T-cell (primary cell): ENCODE data around the gene RNPEPL1. TPM values are rescaled to one million over a fixed set of nuclear protein-coding genes. Genes with fewer than 3 reads are reported as not detected.

Source experiments
- ATAC-seq, 4 experiments: fragments of 200-7000 bp in 3 of 4; fragments of 150-1000 bp in 1 of 4; cut with Tn5 transposase; replicated peaks in 1 of 4; 1 replicate in 3 of 4; 2 replicates in 1 of 4; pipeline ENCODE4 v1.10.0; 2021; ENCODE audit warnings: moderate library complexity in 3 of 4, mild to moderate bottlenecking in 2 of 4, moderate number of reproducible peaks in 1 of 4
- CTCF ChIA-PET, 2 donors: fragments of 300-600 bp; sonication (Branson Sonifier 250); formaldehyde crosslinking; loops; one replicate each; lab custom pipeline; 2022; ENCODE audit warnings: antibody characterized with exemption in 2 of 2; lab: Charles Lee
- POLR2A ChIA-PET, 2 donors: fragments of 300-600 bp; sonication (Branson Sonifier 250); formaldehyde crosslinking; loops; one replicate each; lab custom pipeline; 2022; ENCODE audit warnings: antibody characterized with exemption in 2 of 2; lab: Charles Lee
- DNase-seq, 35 experiments: peaks; one replicate each; pipeline versions ENCODE4 v3.0.0 to v3.0.0-alpha.2; 2013 to 2023
- H3K27ac ChIP-seq: one replicate; pipeline ENCODE4 v1.5.1; 2013; ENCODE audit warnings: low read length
- H3K27me3 ChIP-seq, 2 experiments: replicated peaks in 1 of 2; 1 replicate in 1 of 2; 2 replicates in 1 of 2; pipeline versions ENCODE4 v1.6.1 to v1.7.0; 2013; ENCODE audit warnings: low read length in 1 of 2, mixed read lengths in 1 of 2; ENCODE audit not compliant: control insufficient read depth in 2 of 2, insufficient read depth in 2 of 2; ENCODE audit errors: extremely low read depth in 1 of 2
- H3K36me3 ChIP-seq, 2 donors: 1 replicate in 1 of 2; 2 replicates in 1 of 2; pipeline versions ENCODE4 v1.6.1 to v1.7.0; 2013; ENCODE audit warnings: low read length in 1 of 2; ENCODE audit not compliant: control insufficient read depth in 2 of 2, insufficient read depth in 1 of 2; ENCODE audit errors: extremely low read depth in 1 of 2
- H3K4me1 ChIP-seq, 2 experiments: 1 replicate in 1 of 2; 2 replicates in 1 of 2; pipeline versions ENCODE4 v1.6.1 to v1.7.0; 2013; ENCODE audit warnings: low read length in 2 of 2, mixed read lengths in 1 of 2; ENCODE audit not compliant: insufficient read depth in 2 of 2, control insufficient read depth in 1 of 2; ENCODE audit errors: extremely low read depth in 1 of 2
- H3K4me3 ChIP-seq, 2 donors: 1 replicate in 1 of 2; 2 replicates in 1 of 2; pipeline versions ENCODE4 v1.5.1 to v1.7.0; 2013; ENCODE audit warnings: mild to moderate bottlenecking in 2 of 2, low read length in 1 of 2, moderate library complexity in 1 of 2; ENCODE audit not compliant: control insufficient read depth in 1 of 2; ENCODE audit errors: extremely low read depth in 1 of 2
- H3K9me3 ChIP-seq: 2 replicates; pipeline ENCODE4 v1.7.0; 2013
- H3K27ac Mint-ChIP-seq, 2 donors: one replicate each; pipeline ENCODE4 v1.8.0; 2020 to 2021; ENCODE audit warnings: mild to moderate bottlenecking in 2 of 2, mixed read lengths in 2 of 2
- H3K27me3 Mint-ChIP-seq, 2 donors: one replicate each; pipeline ENCODE4 v1.8.0; 2021 to 2022; ENCODE audit warnings: mixed read lengths in 2 of 2
- H3K36me3 Mint-ChIP-seq: one replicate; pipeline ENCODE4 v1.8.0; 2021; ENCODE audit warnings: mixed read lengths
- H3K4me1 Mint-ChIP-seq, 3 donors: one replicate each; pipeline ENCODE4 v1.8.0; 2020 to 2022; ENCODE audit warnings: mixed read lengths in 3 of 3, mild to moderate bottlenecking in 1 of 3
- H3K4me3 Mint-ChIP-seq, 3 donors: one replicate each; pipeline ENCODE4 v1.8.0; 2020 to 2022; ENCODE audit warnings: mild to moderate bottlenecking in 3 of 3, mixed read lengths in 3 of 3, moderate library complexity in 3 of 3
- H3K9me3 Mint-ChIP-seq, 3 donors: one replicate each; pipeline ENCODE4 v1.8.0; 2020 to 2022; ENCODE audit warnings: mixed read lengths in 3 of 3
- WGBS: methylation state at CpG from one replicate; pipeline ENCODE4 v1.1.5; 2013; ENCODE audit warnings: missing lambda C conversion rate; ENCODE audit not compliant: insufficient coverage; 5-methylcytosine and 5-hydroxymethylcytosine counted together
- total RNA-seq, 35 experiments: library from RNA in 6 of 35; stranded (reverse) in 6 of 35; fragments of 120-200 nt in 1 of 35; gene quantifications; one replicate each; pipeline versions ENCODE4 v1.2.1 to v1.2.4 and lab custom pipeline; 2013 to 2026

The RNPEPL1 gene
- total RNA-seq, 5 donors from 2014 or later (not counting 1 experiment from before 2014, with no cell fraction given) = 87.6 to 202 (median 189) TPM

DNA sequence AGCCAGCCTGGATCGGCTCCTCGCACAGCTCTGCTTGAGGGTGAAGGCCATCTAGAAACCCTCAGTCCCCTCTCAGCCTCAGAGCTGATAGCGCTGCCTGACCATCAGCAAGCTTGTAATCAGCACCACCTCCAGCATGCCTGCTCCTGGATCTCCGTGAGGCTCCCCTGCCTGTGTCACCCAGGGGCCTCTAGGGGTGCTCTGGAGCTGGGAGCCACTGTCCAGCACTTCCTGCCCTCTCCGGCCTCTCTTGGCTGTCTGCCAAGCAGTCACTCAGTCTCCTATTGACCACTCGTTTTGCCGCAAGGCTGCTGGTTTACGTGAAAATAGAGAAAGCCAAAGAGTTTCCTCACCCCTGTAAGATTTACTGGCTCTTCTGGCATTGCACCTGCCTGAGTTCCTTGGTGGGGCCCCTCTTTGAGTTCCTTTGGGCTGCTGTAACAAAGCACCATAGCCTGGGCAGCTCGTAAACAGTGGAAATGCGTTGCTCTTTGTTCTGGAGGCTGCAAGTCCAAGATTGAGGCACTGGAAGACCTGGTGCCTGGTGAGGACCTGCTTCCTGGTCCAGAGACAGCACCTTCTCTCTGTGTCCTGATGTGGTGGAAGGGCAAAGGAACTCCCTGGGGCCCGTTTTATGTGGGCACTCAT, 36.1 kb downstream of the RNPEPL1 start:
- H3K27me3 Mint-ChIP-seq = no peaks in the 10 kb centered on the region
- POLR2A ChIA-PET = no interaction called here
- peak in 1 of 35 experiments; percentile 19 for DNase-seq

DNA sequence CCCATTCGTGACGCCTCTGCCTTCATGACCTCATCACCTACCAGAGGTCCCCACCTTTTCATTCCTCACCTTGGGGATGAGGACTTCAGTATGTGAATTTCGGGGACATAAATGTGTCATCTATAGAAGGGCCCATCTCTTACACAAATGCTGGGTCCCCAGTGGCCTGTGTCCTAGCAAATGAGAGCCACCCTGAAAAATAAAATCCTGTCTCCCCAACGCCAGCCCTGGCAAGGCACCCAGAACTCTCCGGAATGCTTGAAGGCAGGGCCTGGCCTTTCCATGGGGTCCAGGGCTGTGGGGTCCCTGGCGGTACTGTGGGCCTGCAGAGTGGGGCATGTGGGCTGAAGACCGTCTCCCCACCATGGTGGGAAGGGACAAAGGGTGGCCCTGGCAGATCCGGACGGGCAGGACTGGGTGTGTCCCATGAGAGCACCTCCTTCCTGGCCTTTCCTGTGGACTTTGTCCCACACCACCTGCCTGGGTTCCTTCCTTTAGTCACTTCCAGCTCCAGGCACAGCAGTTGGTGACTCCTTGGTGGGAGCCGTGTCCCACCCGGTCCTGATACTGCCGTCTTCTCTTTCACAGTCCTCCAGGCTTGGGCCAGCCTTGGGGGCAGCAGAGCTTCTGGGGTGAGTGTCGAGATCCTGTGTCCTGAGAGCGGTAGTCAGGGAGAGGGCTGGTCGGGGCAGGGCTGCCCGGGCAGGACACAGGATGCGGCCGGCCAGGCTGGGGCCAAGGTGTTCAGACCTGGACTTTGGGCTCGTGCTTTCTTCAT, 36.8 kb downstream of the RNPEPL1 start:
- ChIA-PET POLR2A (no interaction called here), CTCF (no interaction called here)
- Mint-ChIP-seq H3K27me3 (no peaks in the 10 kb centered on the region), H3K27ac (no peak overlapping the region), H3K4me3 (no peak overlapping the region), H3K36me3 (no peaks in the 10 kb centered on the region), H3K9me3 (no peaks in the 10 kb centered on the region), H3K4me1 (no peaks in the 10 kb centered on the region)
- Histone ChIP-seq H3K27me3 (no peaks in the 10 kb centered on the region), H3K9me3 (no peaks in the 10 kb centered on the region), H3K4me1 (no peaks in the 10 kb centered on the region), H3K36me3 (peaks cover 1 to 7% of the 10 kb centered on the region in 2 donors), H3K27ac (no peak overlapping the region), H3K4me3 (no peak overlapping the region)
- DNase-seq (no peak), ATAC-seq (no peak)
- WGBS = 94% methylated on average over 15 of the region's 19 CpGs

More for the DNA sequence above, 36.1 kb downstream of the RNPEPL1 start:
- Mint-ChIP-seq H3K27ac (no peak overlapping the region), H3K4me3 (no peak overlapping the region), H3K4me1 (no peaks in the 10 kb centered on the region), H3K9me3 (no peaks in the 10 kb centered on the region), H3K36me3 (no peaks in the 10 kb centered on the region)
- CTCF ChIA-PET = no interaction called here
- Histone ChIP-seq H3K9me3 (no peaks in the 10 kb centered on the region), H3K4me1 (no peaks in the 10 kb centered on the region), H3K27me3 (no peaks in the 10 kb centered on the region), H3K4me3 (no peak overlapping the region), H3K27ac (no peak overlapping the region), H3K36me3 (peaks cover 7% of the 10 kb centered on the region in 2 donors)
- 93% methylated on average over 7 of the region's 11 CpGs for WGBS
- ATAC-seq = no peak

DNA sequence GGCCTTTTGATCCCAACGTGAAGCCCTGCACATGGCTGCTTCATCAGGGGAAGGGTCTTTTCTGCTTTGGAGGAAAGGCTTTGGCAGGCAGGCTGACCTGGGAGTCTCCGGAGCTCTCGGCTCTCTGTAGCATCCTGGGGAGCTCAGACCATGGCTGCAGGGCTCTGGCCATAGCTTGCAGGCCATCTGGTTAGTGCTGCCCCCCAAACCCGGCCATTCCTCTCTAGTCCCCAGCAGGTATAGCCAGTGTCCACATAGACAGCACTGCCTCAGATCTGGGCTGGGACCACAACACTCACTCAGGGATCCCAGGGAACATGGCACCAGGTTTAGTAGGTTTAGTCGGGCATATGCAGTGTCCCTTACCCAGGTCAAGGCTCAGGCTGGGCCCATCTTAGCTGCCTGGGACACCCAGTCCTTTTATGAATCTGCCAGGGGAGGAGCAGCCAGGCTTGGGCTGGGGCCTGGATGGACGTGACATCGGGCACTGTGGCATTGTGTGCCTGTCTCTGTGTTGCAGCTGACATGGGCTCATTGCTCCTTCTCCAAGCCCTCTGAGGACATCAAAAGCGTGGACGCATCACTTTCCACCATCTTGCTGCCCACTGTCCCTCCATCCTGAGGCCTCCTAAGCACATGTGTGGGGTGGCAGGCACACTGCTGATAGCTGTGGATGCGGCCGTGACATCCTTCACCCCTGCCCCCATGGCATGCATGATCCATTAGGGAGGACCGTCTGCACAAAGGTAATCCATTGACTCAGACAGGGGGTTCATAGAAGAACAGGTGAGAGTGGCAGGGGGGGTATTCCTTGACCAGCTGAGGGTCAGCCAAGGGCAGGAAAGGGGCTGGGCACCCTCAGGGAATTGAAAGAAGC, 37.8 kb downstream of the RNPEPL1 start:
- H3K36me3 ChIP-seq = peaks cover 0 to 9% of the 10 kb centered on the region in 2 donors
- ATAC-seq (no peak), DNase-seq (no peak)
- H3K9me3 ChIP-seq = no peaks in the 10 kb centered on the region
- WGBS = 85% methylated on average over 8 of the region's 12 CpGs
- Mint-ChIP-seq H3K27ac (no peak overlapping the region), H3K36me3 (peaks cover under 1% of the 10 kb centered on the region), H3K4me1 (peaks cover 0 to under 1% (median 0%) of the 10 kb centered on the region in 3 donors), H3K9me3 (no peaks in the 10 kb centered on the region), H3K4me3 (no peak overlapping the region), H3K27me3 (no peaks in the 10 kb centered on the region)
- ChIA-PET CTCF (no interaction called here), POLR2A (no interaction called here)
- no peak overlapping the region for H3K27ac ChIP-seq
- H3K4me3 ChIP-seq = no peak overlapping the region
- no peaks in the 10 kb centered on the region for H3K27me3 ChIP-seq
- no peaks in the 10 kb centered on the region for H3K4me1 ChIP-seq

DNA sequence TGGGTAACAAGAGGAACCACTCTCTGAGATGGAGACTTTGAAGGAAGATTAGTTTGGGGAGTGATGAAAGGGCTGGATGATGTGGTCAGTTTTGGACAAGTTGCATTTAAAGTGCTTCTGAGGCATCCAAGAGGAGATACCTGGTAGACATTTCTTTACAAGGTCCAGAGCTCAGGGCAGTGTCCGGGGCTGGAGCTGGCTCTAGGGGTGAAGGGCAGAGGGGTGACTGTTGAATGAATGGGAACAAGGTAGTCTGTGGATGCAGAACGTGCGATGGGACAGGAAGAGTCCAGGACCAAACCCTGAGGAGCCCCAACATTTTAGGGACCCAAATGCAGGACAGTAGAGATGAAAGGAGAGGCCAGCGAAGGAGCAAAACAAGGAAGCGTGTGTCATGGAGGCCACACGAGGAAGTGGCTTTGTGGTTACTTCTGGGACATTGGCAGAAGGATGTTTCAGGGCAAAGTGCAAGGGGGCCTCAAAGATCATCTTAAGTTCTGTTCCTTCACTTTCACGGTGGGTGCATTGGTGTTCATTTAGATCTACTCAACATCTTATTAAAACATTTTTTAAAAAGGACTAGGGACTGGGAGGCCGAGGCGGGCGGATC, 43.4 kb downstream of the RNPEPL1 start:
- ATAC-seq = peak in 1 of 4 experiments; percentile 40
- POLR2A ChIA-PET = interaction anchor here (0.5 to 0.6 kb wide), 2 partner anchors 17 to 27 kb away, joined by 3 read pairs; no protein-coding TSS in a partner anchor
- H3K4me3 Mint-ChIP-seq = peak overlapping the region in 2 of 3 donors; percentile 21 to 64

DNA sequence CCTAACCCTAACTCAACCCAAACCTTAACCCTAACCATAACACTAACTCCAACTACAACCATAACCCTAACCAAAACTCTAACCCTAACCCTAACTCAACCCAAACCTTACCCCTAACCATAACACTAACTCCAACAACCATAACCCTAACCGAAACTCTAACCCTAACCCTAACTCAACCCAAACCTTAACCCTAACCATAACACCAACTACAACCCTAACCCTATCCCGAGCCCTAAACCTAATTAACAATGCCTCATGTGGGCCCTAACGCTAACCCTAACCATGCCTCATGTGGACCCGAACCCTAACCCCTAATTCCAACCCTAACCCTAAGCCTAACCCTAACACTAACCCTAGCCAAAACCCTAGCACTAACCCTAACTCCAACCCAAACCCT, 45.5 kb downstream of the RNPEPL1 start:
- WGBS = 94% methylated on average over 4 of the region's 4 CpGs
- peaks cover 0 to 2% of the 10 kb centered on the region in 2 donors for H3K36me3 ChIP-seq
- no peak overlapping the region for H3K4me3 ChIP-seq
- ATAC-seq = no peak
- Mint-ChIP-seq H3K36me3 (peaks cover 25% of the 10 kb centered on the region), H3K27me3 (no peaks in the 10 kb centered on the region), H3K4me3 (no peak overlapping the region), H3K27ac (no peak overlapping the region), H3K9me3 (peaks cover 0 to 6% (median 0%) of the 10 kb centered on the region in 3 donors), H3K4me1 (peaks cover 0 to 14% (median 0%) of the 10 kb centered on the region in 3 donors)
- H3K4me1 ChIP-seq = peaks cover 0 to 18% of the 10 kb centered on the region in 2 experiments
- H3K27ac ChIP-seq = no peak overlapping the region
- CTCF ChIA-PET = no interaction called here
- no peak for DNase-seq
- no peaks in the 10 kb centered on the region for H3K27me3 ChIP-seq
- H3K9me3 ChIP-seq = no peaks in the 10 kb centered on the region
- POLR2A ChIA-PET = no interaction called here

More for the DNA sequence above, 43.4 kb downstream of the RNPEPL1 start:
- 50% methylated on average over 6 of the region's 10 CpGs for WGBS
- Histone ChIP-seq H3K4me3 (no peak overlapping the region), H3K27ac (no peak overlapping the region), H3K36me3 (peaks cover 0 to 2% of the 10 kb centered on the region in 2 donors), H3K9me3 (no peaks in the 10 kb centered on the region), H3K4me1 (peaks cover 0 to 18% of the 10 kb centered on the region in 2 experiments), H3K27me3 (no peaks in the 10 kb centered on the region)
- Mint-ChIP-seq H3K36me3 (peaks cover 13% of the 10 kb centered on the region), H3K9me3 (no peaks in the 10 kb centered on the region), H3K27ac (peak overlapping the region; percentile 6 to 72), H3K4me1 (peaks cover 0 to 14% (median 0%) of the 10 kb centered on the region in 3 donors), H3K27me3 (no peaks in the 10 kb centered on the region)
- DNase-seq = no peak
- CTCF ChIA-PET = no interaction called here
